Ovary (tissue), 3 donors: ENCODE data around the gene BABAM2.

Source experiments
- POLR2A ChIP-seq: fragments of 450-650 bp; IDR thresholded peaks from one replicate; pipeline ENCODE4 v1.6.1; 2017; ENCODE audit warnings: antibody characterized with exemption, mild to moderate bottlenecking, moderate library complexity
- TF ChIP-seq, protein P1 (sequence below), 3 donors: fragments of 450-650 bp in 2 of 3; fragments of 200-600 bp in 1 of 3; IDR thresholded peaks; one replicate each; pipeline versions ENCODE4 v1.5.1 to v1.8.0; 2016 to 2022; ENCODE audit warnings: antibody characterized with exemption in 3 of 3, mild to moderate bottlenecking in 1 of 3
- donor health status: DM: no; HTN: no; CAD: no.

DNA sequence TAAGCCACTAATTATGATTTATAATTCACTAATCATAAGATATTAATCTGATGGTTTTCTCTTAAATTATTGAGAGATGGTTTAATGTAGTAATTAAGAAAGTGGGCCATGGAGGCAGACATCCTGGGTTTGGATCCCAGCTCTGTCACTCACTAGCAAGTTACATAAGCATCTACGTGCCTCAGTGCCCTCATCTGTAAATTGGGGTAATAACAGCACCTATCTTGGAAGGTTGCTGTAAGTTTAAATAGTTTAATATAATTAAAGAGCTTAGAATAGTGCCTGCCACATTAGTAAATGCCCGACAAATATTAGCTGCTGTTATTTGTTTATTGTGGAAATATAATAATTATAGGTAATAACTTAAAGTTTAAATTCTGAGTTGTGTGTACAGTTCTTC is 30.9 kb downstream of the BABAM2 start:
- no peak for TF ChIP-seq POLR2A
- TF ChIP-seq, protein P1, sequence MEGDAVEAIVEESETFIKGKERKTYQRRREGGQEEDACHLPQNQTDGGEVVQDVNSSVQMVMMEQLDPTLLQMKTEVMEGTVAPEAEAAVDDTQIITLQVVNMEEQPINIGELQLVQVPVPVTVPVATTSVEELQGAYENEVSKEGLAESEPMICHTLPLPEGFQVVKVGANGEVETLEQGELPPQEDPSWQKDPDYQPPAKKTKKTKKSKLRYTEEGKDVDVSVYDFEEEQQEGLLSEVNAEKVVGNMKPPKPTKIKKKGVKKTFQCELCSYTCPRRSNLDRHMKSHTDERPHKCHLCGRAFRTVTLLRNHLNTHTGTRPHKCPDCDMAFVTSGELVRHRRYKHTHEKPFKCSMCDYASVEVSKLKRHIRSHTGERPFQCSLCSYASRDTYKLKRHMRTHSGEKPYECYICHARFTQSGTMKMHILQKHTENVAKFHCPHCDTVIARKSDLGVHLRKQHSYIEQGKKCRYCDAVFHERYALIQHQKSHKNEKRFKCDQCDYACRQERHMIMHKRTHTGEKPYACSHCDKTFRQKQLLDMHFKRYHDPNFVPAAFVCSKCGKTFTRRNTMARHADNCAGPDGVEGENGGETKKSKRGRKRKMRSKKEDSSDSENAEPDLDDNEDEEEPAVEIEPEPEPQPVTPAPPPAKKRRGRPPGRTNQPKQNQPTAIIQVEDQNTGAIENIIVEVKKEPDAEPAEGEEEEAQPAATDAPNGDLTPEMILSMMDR (IDR thresholded peaks at IDR 0.05), result no peak
